Measurements from ENCODE around the gene ZDHHC11B. TPM values are rescaled to one million over a fixed set of nuclear protein-coding genes. Genes with fewer than 3 reads are reported as not detected.

Gene ZDHHC11B
- total RNA-seq, 1 experiment from 2014 or later, result 0.40 TPM

GRCh38 chr5:664343-664993 is 120.1 kb downstream of the ZDHHC11B start:
- Histone ChIP-seq H3F3A (ENCODE audit: low read length, unreplicated experiment) (no peaks in the 10 kb centered on the region), H3K36me3 (ENCODE audit: low read depth, low read length) (peaks cover 33% of the 10 kb centered on the region), H3K9me3 (ENCODE audit: low read length) (no peaks in the 10 kb centered on the region), H4K20me1 (ENCODE audit: low read length) (no peaks in the 10 kb centered on the region), H3K27me3 (ENCODE audit: low read length) (no peaks in the 10 kb centered on the region), H3K4me1 (ENCODE audit: insufficient read depth, low read length) (no peaks in the 10 kb centered on the region), H3K9me2 (replicated peaks; ENCODE audit: low read length) (no peaks in the 10 kb centered on the region), H3K4me3 (ENCODE audit: low read length) (no peak overlapping the region), H3K9ac (ENCODE audit: low read length) (no peak overlapping the region), H3K79me2 (ENCODE audit: low read length) (no peaks in the 10 kb centered on the region), H2AFZ (ENCODE audit: low read length) (no peak overlapping the region), H3K4me2 (ENCODE audit: low read length) (no peak overlapping the region), H3K27ac (ENCODE audit: low read length) (no peak overlapping the region)
- intact Hi-C loops (cut with micrococcal nuclease), result no loop called here
- TF ChIP-seq CTCF (conservative IDR thresholded peaks at IDR 0.05; ENCODE audit: low read depth, low read length), result no peak
- TF ChIP-seq EZH2 (IDR thresholded peaks at IDR 0.05; ENCODE audit: low read length, unreplicated experiment), result no peak
- no peak for TF ChIP-seq EZH2phosphoT487 (IDR thresholded peaks at IDR 0.05; ENCODE audit: borderline replicate concordance, low read length)
- ATAC-seq (no peak), DNase-seq (no peak)
- POLR2A ChIA-PET (ENCODE audit: unreplicated experiment), result no interaction called here
- CTCF ChIA-PET, result no interaction called here
- BruUV-seq (replicated peaks), result no TSS peak

GRCh38 chr5:663436-664342 is 120.8 kb downstream of the ZDHHC11B start:
- ChIA-PET CTCF (no interaction called here), POLR2A (ENCODE audit: unreplicated experiment) (no interaction called here)
- Histone ChIP-seq H3K36me3 (ENCODE audit: low read depth, low read length) (peaks cover 39% of the 10 kb centered on the region), H2AFZ (ENCODE audit: low read length) (no peak overlapping the region), H3K9me3 (ENCODE audit: low read length) (no peaks in the 10 kb centered on the region), H3K27ac (ENCODE audit: low read length) (no peak overlapping the region), H3K4me2 (ENCODE audit: low read length) (no peak overlapping the region), H4K20me1 (ENCODE audit: low read length) (no peaks in the 10 kb centered on the region), H3K27me3 (ENCODE audit: low read length) (no peaks in the 10 kb centered on the region), H3K79me2 (ENCODE audit: low read length) (no peaks in the 10 kb centered on the region), H3K9ac (ENCODE audit: low read length) (no peak overlapping the region), H3K9me2 (replicated peaks; ENCODE audit: low read length) (no peaks in the 10 kb centered on the region), H3F3A (ENCODE audit: low read length, unreplicated experiment) (no peaks in the 10 kb centered on the region), H3K4me3 (ENCODE audit: low read length) (no peak overlapping the region), H3K4me1 (ENCODE audit: insufficient read depth, low read length) (no peaks in the 10 kb centered on the region)
- ATAC-seq (no peak), DNase-seq (no peak)
- intact Hi-C loops (cut with micrococcal nuclease), result no loop called here
- no TSS peak for BruUV-seq (replicated peaks)
- no peak for TF ChIP-seq EZH2phosphoT487 (IDR thresholded peaks at IDR 0.05; ENCODE audit: borderline replicate concordance, low read length)
- TF ChIP-seq EZH2 (IDR thresholded peaks at IDR 0.05; ENCODE audit: low read length, unreplicated experiment), result no peak
- 0 out of 2 replicates have a peak, but pooled peaks have one; percentile 14 for TF ChIP-seq CTCF (conservative IDR thresholded peaks at IDR 0.05; ENCODE audit: low read depth, low read length)
